CD14-positive monocyte (primary cell): Measurements from ENCODE around the gene MAD1L1. TPM values are rescaled to one million over a fixed set of nuclear protein-coding genes. Genes with fewer than 3 reads are reported as not detected.

Experiments used
- DNase-seq, 3 donors: peaks; one replicate each; pipeline ENCODE4 v3.0.0-alpha.2; 2011 to 2022
- H2AFZ ChIP-seq: 2 replicates; pipeline ENCODE4 v1.6.0; 2012; ENCODE audit warnings: mild to moderate bottlenecking, low read depth, low read length, inconsistent platforms; ENCODE audit not compliant: insufficient read depth, poor library complexity, severe bottlenecking
- H3K27ac ChIP-seq, 2 donors: 1 replicate in 1 of 2; 2 replicates in 1 of 2; pipeline ENCODE4 v1.5.1; 2012 to 2013; ENCODE audit warnings: low read length in 2 of 2, control low read depth in 1 of 2, inconsistent platforms in 1 of 2, low read depth in 1 of 2, mild to moderate bottlenecking in 1 of 2
- H3K27me3 ChIP-seq, 2 donors: one replicate each; pipeline versions ENCODE4 v1.6.0 to v1.6.1; 2011 to 2013; ENCODE audit warnings: low read length in 2 of 2; ENCODE audit not compliant: control insufficient read depth in 2 of 2, insufficient read depth in 2 of 2
- H3K36me3 ChIP-seq, 2 donors: replicated peaks in 1 of 2; 1 replicate in 1 of 2; 2 replicates in 1 of 2; pipeline versions ENCODE4 v1.5.1 to v1.6.1; 2012 to 2013; ENCODE audit warnings: low read length in 2 of 2, control low read depth in 1 of 2, inconsistent platforms in 1 of 2, mild to moderate bottlenecking in 1 of 2; ENCODE audit not compliant: insufficient read depth in 2 of 2, control insufficient read depth in 1 of 2
- H3K4me1 ChIP-seq, 2 donors: 1 replicate in 1 of 2; 2 replicates in 1 of 2; pipeline versions ENCODE4 v1.5.1 to v1.6.1; 2012 to 2013; ENCODE audit warnings: low read length in 2 of 2, control low read depth in 1 of 2, inconsistent platforms in 1 of 2, mild to moderate bottlenecking in 1 of 2, moderate library complexity in 1 of 2; ENCODE audit not compliant: insufficient read depth in 2 of 2, control insufficient read depth in 1 of 2
- H3K4me2 ChIP-seq: replicated peaks from 2 replicates; pipeline ENCODE3; 2012; ENCODE audit warnings: low read length, moderate library complexity, mild to moderate bottlenecking; ENCODE audit not compliant: poor library complexity, severe bottlenecking; ENCODE audit errors: extremely low read depth
- H3K4me3 ChIP-seq, 3 experiments: fragments of 200-600 bp in 1 of 3; sonication (generic) in 1 of 3; replicated peaks in 1 of 3; 1 replicate in 2 of 3; 2 replicates in 1 of 3; pipeline ENCODE4 v1.5.1; 2011 to 2013; ENCODE audit warnings: low read length in 3 of 3, mild to moderate bottlenecking in 3 of 3, control low read depth in 2 of 3, low read depth in 2 of 3, inconsistent platforms in 1 of 3, moderate library complexity in 1 of 3
- H3K79me2 ChIP-seq: 2 replicates; pipeline ENCODE4 v1.6.0; 2012; ENCODE audit warnings: mild to moderate bottlenecking, control low read depth, inconsistent platforms, low read length, moderate library complexity; ENCODE audit not compliant: insufficient read depth
- H3K9ac ChIP-seq: 2 replicates; pipeline ENCODE4 v1.6.0; 2017; ENCODE audit warnings: low read length, mild to moderate bottlenecking; ENCODE audit not compliant: insufficient read depth, poor library complexity, severe bottlenecking
- H3K9me3 ChIP-seq, 2 donors: replicated peaks in 1 of 2; 1 replicate in 1 of 2; 2 replicates in 1 of 2; pipeline versions ENCODE4 v1.5.1 to v1.6.1; 2012 to 2013; ENCODE audit warnings: low read length in 2 of 2, control low read depth in 1 of 2; ENCODE audit not compliant: control insufficient read depth in 1 of 2, insufficient read depth in 1 of 2
- H4K20me1 ChIP-seq: 2 replicates; pipeline ENCODE4 v1.6.0; 2012; ENCODE audit warnings: mild to moderate bottlenecking, low read length, control low read depth, moderate library complexity; ENCODE audit not compliant: insufficient read depth
- H3K27ac Mint-ChIP-seq, 7 donors: one replicate each; pipeline ENCODE4 v1.8.0; 2020; ENCODE audit warnings: mild to moderate bottlenecking in 7 of 7, mixed read lengths in 7 of 7, moderate library complexity in 6 of 7, inconsistent platforms in 2 of 7
- H3K27me3 Mint-ChIP-seq, 3 donors: one replicate each; pipeline ENCODE4 v1.8.0; 2021 to 2022; ENCODE audit warnings: low read depth in 3 of 3, mild to moderate bottlenecking in 3 of 3, mixed read lengths in 3 of 3, moderate library complexity in 3 of 3, inconsistent platforms in 1 of 3
- H3K36me3 Mint-ChIP-seq, 2 donors: one replicate each; pipeline ENCODE4 v1.8.0; 2020; ENCODE audit warnings: mixed read lengths in 2 of 2, inconsistent platforms in 1 of 2, mild to moderate bottlenecking in 1 of 2
- H3K4me1 Mint-ChIP-seq: one replicate; pipeline ENCODE4 v1.8.0; 2020; ENCODE audit warnings: mild to moderate bottlenecking, mixed read lengths
- H3K4me3 Mint-ChIP-seq, 2 donors: one replicate each; pipeline ENCODE4 v1.8.0; 2020; ENCODE audit warnings: mild to moderate bottlenecking in 2 of 2, mixed read lengths in 2 of 2, moderate library complexity in 1 of 2
- H3K9me3 Mint-ChIP-seq, 7 donors: one replicate each; pipeline ENCODE4 v1.8.0; 2020 to 2022; ENCODE audit warnings: mixed read lengths in 7 of 7, mild to moderate bottlenecking in 6 of 7, moderate library complexity in 6 of 7, inconsistent platforms in 2 of 7
- WGBS: methylation state at CpG from one replicate; pipeline ENCODE4 v1.1.5; 2013; ENCODE audit warnings: missing lambda C conversion rate; ENCODE audit not compliant: insufficient coverage; 5-methylcytosine and 5-hydroxymethylcytosine counted together
- intact Hi-C, 2 donors: fragments of 100-400 bp; cut with micrococcal nuclease; formaldehyde crosslinking; loops; one replicate each; pipeline versions ENCODE4 v1.15.0 to v1.15.1; 2023
- polyA plus RNA-seq, 3 donors: library from polyadenylated mRNA; depleted of rRNA in 1 of 3; unstranded in 2 of 3; stranded (reverse) in 1 of 3; fragments of 300-500 nt in 2 of 3; fragments of >200 nt in 1 of 3; fragmentation: Illumina TruSeq in 2 of 3; gene quantifications; 1 replicate in 2 of 3; 2 replicates in 1 of 3; pipeline ENCODE4 v1.2.3, GENCODE V29; 2012 to 2021
- TF ChIP-seq, protein P1 (sequence below): fragments of 200-600 bp; IDR thresholded peaks from one replicate; pipeline ENCODE4 v1.8.0; 2022; ENCODE audit warnings: antibody characterized with exemption, mild to moderate bottlenecking

The MAD1L1 gene
- polyA plus RNA-seq, 3 donors = 22.0 to 39.4 (median 33.2) TPM

- Histone ChIP-seq H3K4me3 (no peak overlapping the region), H3K79me2 (no peaks in the 10 kb centered on the region), H3K27me3 (no peaks in the 10 kb centered on the region), H3K9ac (no peak overlapping the region), H3K9me3 (no peaks in the 10 kb centered on the region), H3K36me3 (peaks cover 0 to 15% of the 10 kb centered on the region in 2 donors), H3K4me1 (no peaks in the 10 kb centered on the region), H3K27ac (no peak overlapping the region), H2AFZ (no peak overlapping the region), H3K4me2 (no peak overlapping the region), H4K20me1 (no peaks in the 10 kb centered on the region)
- WGBS = 97% methylated on average over 31 of the region's 39 CpGs
- DNase-seq = no peak
- intact Hi-C loops = no loop called here
- H3K4me1 Mint-ChIP-seq = no peaks in the 10 kb centered on the region
- H3K9me3 Mint-ChIP-seq = no peaks in the 10 kb centered on the region
- H3K36me3 Mint-ChIP-seq = peaks cover 21 to 35% of the 10 kb centered on the region in 2 donors
- H3K27me3 Mint-ChIP-seq = peaks cover 0 to 1% (median 0%) of the 10 kb centered on the region in 3 donors
- H3K27ac Mint-ChIP-seq = peak overlapping the region in 2 of 7 donors; percentile 25 to 32
- no peak overlapping the region for H3K4me3 Mint-ChIP-seq
- TF ChIP-seq, protein P1, sequence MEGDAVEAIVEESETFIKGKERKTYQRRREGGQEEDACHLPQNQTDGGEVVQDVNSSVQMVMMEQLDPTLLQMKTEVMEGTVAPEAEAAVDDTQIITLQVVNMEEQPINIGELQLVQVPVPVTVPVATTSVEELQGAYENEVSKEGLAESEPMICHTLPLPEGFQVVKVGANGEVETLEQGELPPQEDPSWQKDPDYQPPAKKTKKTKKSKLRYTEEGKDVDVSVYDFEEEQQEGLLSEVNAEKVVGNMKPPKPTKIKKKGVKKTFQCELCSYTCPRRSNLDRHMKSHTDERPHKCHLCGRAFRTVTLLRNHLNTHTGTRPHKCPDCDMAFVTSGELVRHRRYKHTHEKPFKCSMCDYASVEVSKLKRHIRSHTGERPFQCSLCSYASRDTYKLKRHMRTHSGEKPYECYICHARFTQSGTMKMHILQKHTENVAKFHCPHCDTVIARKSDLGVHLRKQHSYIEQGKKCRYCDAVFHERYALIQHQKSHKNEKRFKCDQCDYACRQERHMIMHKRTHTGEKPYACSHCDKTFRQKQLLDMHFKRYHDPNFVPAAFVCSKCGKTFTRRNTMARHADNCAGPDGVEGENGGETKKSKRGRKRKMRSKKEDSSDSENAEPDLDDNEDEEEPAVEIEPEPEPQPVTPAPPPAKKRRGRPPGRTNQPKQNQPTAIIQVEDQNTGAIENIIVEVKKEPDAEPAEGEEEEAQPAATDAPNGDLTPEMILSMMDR = no peak
Measured at GRCh38 chr7:1989049-1989860, 243.5 kb downstream of the MAD1L1 start.

DNA sequence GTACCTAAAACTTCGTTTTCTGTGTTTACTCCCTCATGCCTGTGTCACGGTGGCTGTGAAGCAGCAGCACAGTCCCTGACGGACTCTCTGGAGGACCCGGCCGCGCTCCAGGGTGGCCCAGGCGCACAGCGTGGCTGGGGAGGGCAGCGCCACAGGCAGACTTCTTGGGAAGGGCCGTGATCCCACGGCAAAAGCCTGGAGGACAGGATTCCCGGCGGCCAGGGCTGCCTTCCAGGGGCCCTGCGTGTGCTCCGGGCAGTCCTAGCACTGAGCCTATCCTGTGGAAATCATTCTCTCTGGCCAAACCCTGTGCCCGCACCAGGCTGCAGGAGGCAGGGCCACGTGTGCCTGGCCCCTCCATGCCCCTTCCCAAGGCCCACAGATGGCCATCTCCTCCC lies 244.2 kb downstream of the MAD1L1 start:
- H3K4me2 ChIP-seq = no peak overlapping the region
- H3K4me3 Mint-ChIP-seq = no peak overlapping the region
- WGBS = 98% methylated on average over 15 of the region's 17 CpGs
- H3K36me3 ChIP-seq = peaks cover 0 to 15% of the 10 kb centered on the region in 2 donors
- no peaks in the 10 kb centered on the region for H3K9me3 Mint-ChIP-seq
- H3K27me3 ChIP-seq = no peaks in the 10 kb centered on the region
- intact Hi-C loops = no loop called here
- no peaks in the 10 kb centered on the region for H3K4me1 ChIP-seq
- DNase-seq = no peak
- H3K27ac ChIP-seq = no peak overlapping the region
- peak overlapping the region in 1 of 7 donors; percentile 32 for H3K27ac Mint-ChIP-seq
- peaks cover 18 to 33% of the 10 kb centered on the region in 2 donors for H3K36me3 Mint-ChIP-seq
- no peaks in the 10 kb centered on the region for H3K4me1 Mint-ChIP-seq
- no peaks in the 10 kb centered on the region for H3K9me3 ChIP-seq
- H3K27me3 Mint-ChIP-seq = peaks cover 0 to 1% (median 0%) of the 10 kb centered on the region in 3 donors
- no peak overlapping the region for H2AFZ ChIP-seq
- TF ChIP-seq, protein P1 = no peak
- H3K79me2 ChIP-seq = no peaks in the 10 kb centered on the region
- H3K9ac ChIP-seq = no peak overlapping the region
- H4K20me1 ChIP-seq = no peaks in the 10 kb centered on the region
- no peak overlapping the region for H3K4me3 ChIP-seq
